K562 (cell line): ENCODE results near the gene TTLL8. TPM values are rescaled to one million over a fixed set of nuclear protein-coding genes. Genes with fewer than 3 reads are reported as not detected.

Experiments
- ATAC-seq: fragments of 200-7000 bp; cut with Tn5 transposase; 3 replicates; pipeline ENCODE4 v1.9.1; 2020; ENCODE audit warnings: moderate library complexity
- BruUV-seq: library from RNA; stranded (reverse); fragments of 400-500 nt; replicated peaks from 2 replicates; lab custom pipeline; 2021; lab: Mats Ljungman, UMichigan
- CTCF ChIA-PET: fragments of 300-600 bp; formaldehyde crosslinking; extraction: SDS; loops from one replicate; lab custom pipeline; 2021; ENCODE audit warnings: low intra/inter-chr PET ratio; lab: Yijun Ruan, JAX
- POLR2A ChIA-PET: fragments of 300-600, 350-650 bp; sonication (Branson Sonifier 250); formaldehyde crosslinking; extraction: SDS; loops from one replicate; lab custom pipeline; 2021; ENCODE audit warnings: antibody characterized with exemption, inconsistent platforms; lab: Yijun Ruan, JAX
- DNase-seq, 4 experiments: peaks; one replicate each; pipeline versions ENCODE4 v3.0.0 to v3.0.0-alpha.2; 2011 to 2018; ENCODE audit warnings: low spot score in 3 of 4, mixed read lengths in 3 of 4; ENCODE audit errors: extremely low read depth in 1 of 4
- FAIRE-seq: peaks from 2 replicates; lab custom pipeline; 2011; peaks lifted over from hg19 to GRCh38; lab: Jason Lieb, UNC
- H2AFZ ChIP-seq: 2 replicates; pipeline ENCODE4 v1.6.0; 2011; ENCODE audit warnings: low read depth, low read length, control low read depth, inconsistent platforms
- H3K27ac ChIP-seq: fragments of 200-600 bp; 3 replicates; pipeline ENCODE4 v1.8.0; 2011; ENCODE audit warnings: low read depth, mild to moderate bottlenecking, control low read depth, inconsistent platforms, low read length, moderate library complexity, mixed read lengths; ENCODE audit errors: extremely low read depth
- H3K27me3 ChIP-seq, 2 experiments: fragments of 300-600 bp in 1 of 2; 2 replicates in 1 of 2; 3 replicates in 1 of 2; pipeline versions ENCODE4 v1.6.0 to v1.8.0; 2011; ENCODE audit warnings: inconsistent platforms in 2 of 2, low read length in 2 of 2, mild to moderate bottlenecking in 1 of 2, mixed read lengths in 1 of 2, moderate library complexity in 1 of 2; ENCODE audit not compliant: control insufficient read depth in 2 of 2, insufficient read depth in 2 of 2
- H3K36me3 ChIP-seq: fragments of 300-600 bp; 3 replicates; pipeline ENCODE4 v1.8.0; 2011; ENCODE audit warnings: mild to moderate bottlenecking, low read length, inconsistent platforms; ENCODE audit not compliant: control insufficient read depth, insufficient read depth
- H3K4me1 ChIP-seq, 2 experiments: fragments of 200-600 bp in 1 of 2; replicated peaks in 1 of 2; 2 replicates in 1 of 2; 3 replicates in 1 of 2; pipeline versions ENCODE4 v1.5.1 to v1.8.0; 2011; ENCODE audit warnings: inconsistent platforms in 2 of 2, low read length in 2 of 2, mild to moderate bottlenecking in 1 of 2, mixed read lengths in 1 of 2, moderate library complexity in 1 of 2; ENCODE audit not compliant: control insufficient read depth in 2 of 2, insufficient read depth in 2 of 2
- H3K4me2 ChIP-seq: 2 replicates; pipeline ENCODE4 v1.6.1; 2011; ENCODE audit warnings: low read length, control low read depth, inconsistent platforms, mixed read lengths; ENCODE audit not compliant: insufficient read depth
- H3K4me3 ChIP-seq: fragments of 200-600 bp; sonication (generic), shearing (Covaris generic); 2 replicates; pipeline ENCODE4 v1.5.1; 2016; ENCODE audit warnings: control low read depth, inconsistent platforms
- H3K79me2 ChIP-seq: fragments of 200-600 bp; 3 replicates; pipeline ENCODE4 v1.8.0; 2011; ENCODE audit warnings: low read length, inconsistent platforms; ENCODE audit not compliant: control insufficient read depth, insufficient read depth
- H3K9ac ChIP-seq, 2 experiments: 2 replicates each; pipeline versions ENCODE4 v1.6.0 to v1.6.1; 2011; ENCODE audit warnings: low read depth in 2 of 2, low read length in 2 of 2, control low read depth in 1 of 2, inconsistent platforms in 1 of 2, mild to moderate bottlenecking in 1 of 2, mixed read lengths in 1 of 2; ENCODE audit not compliant: insufficient read depth in 1 of 2
- H3K9me1 ChIP-seq: one replicate; pipeline ENCODE4 v1.6.0; 2011; ENCODE audit warnings: inconsistent platforms, mild to moderate bottlenecking, low read length, moderate library complexity; ENCODE audit not compliant: control insufficient read depth, insufficient read depth
- H3K9me3 ChIP-seq: replicated peaks from 2 replicates; pipeline ENCODE4 v1.5.1; 2011; ENCODE audit warnings: low read depth, low read length, inconsistent platforms; ENCODE audit not compliant: control insufficient read depth, insufficient read depth
- H4K20me1 ChIP-seq: replicated peaks from 2 replicates; pipeline ENCODE4 v1.6.1; 2011; ENCODE audit warnings: low read length, inconsistent platforms, mixed read lengths; ENCODE audit not compliant: control insufficient read depth, insufficient read depth
- CBX8 ChIP-seq: fragments of 200-600 bp; sonication (generic); IDR thresholded peaks from 2 replicates; pipeline ENCODE4 v1.6.1; 2012; ENCODE audit warnings: borderline replicate concordance, mixed run types, low read depth, mild to moderate bottlenecking, moderate library complexity, mixed read lengths, low read length, control low read depth, inconsistent platforms; ENCODE audit not compliant: poor library complexity, severe bottlenecking; ENCODE audit errors: extremely low read depth
- FUS ChIP-seq: fragments of 200-400 bp; formaldehyde crosslinking; optimal IDR thresholded peaks from 2 replicates; pipeline ENCODE3; 2017; ENCODE audit warnings: low read depth, low read length
- GMEB1 ChIP-seq: fragments of 250-450 bp; sonication (Bioruptor Pico); IDR thresholded peaks from 2 replicates; pipeline ENCODE4 v1.4.0; 2020; ENCODE audit warnings: mild to moderate bottlenecking
- JUN ChIP-seq, 2 experiments: sonication (generic) in 1 of 2; formaldehyde crosslinking in 1 of 2; IDR thresholded peaks; 2 replicates each; pipeline versions ENCODE4 v1.6.1 to v1.8.0; 2012 to 2022; ENCODE audit warnings: borderline replicate concordance in 2 of 2, mild to moderate bottlenecking in 2 of 2, improper control_type of control experiment in 1 of 2, low read depth in 1 of 2, low read length in 1 of 2, missing genetic modification reagents in 1 of 2
- JUND ChIP-seq, 2 experiments: IDR thresholded peaks; 2 replicates in 1 of 2; 3 replicates in 1 of 2; pipeline ENCODE4 v1.6.1; 2011; ENCODE audit warnings: borderline replicate concordance in 2 of 2, low read depth in 2 of 2, low read length in 2 of 2, improper control_type of control experiment in 1 of 2, missing biosample characterization in 1 of 2, missing genetic modification characterization in 1 of 2, missing genetic modification reagents in 1 of 2
- PBX2 ChIP-seq, 2 experiments: IDR thresholded peaks in 1 of 2; conservative IDR thresholded peaks in 1 of 2; 2 replicates each; pipeline ENCODE4 v1.6.1; 2016; ENCODE audit warnings: low read depth in 2 of 2, mild to moderate bottlenecking in 1 of 2, missing compliant biosample characterization in 1 of 2, missing genetic modification characterization in 1 of 2, moderate library complexity in 1 of 2
- POLR3G ChIP-seq: IDR thresholded peaks from 2 replicates; pipeline ENCODE4 v1.6.1; 2011; ENCODE audit not compliant: insufficient read length, insufficient replicate concordance; ENCODE audit errors: extremely low read depth
- TCF3 ChIP-seq: sonication (generic); formaldehyde crosslinking; IDR thresholded peaks from 2 replicates; pipeline ENCODE4 v1.4.0; 2020; ENCODE audit warnings: mild to moderate bottlenecking, missing genetic modification reagents
- ZBTB43 ChIP-seq: sonication (generic); formaldehyde crosslinking; IDR thresholded peaks from 2 replicates; pipeline ENCODE4 v1.8.0; 2023; ENCODE audit warnings: mild to moderate bottlenecking, missing genetic modification reagents
- ZNF79 ChIP-seq: fragments of 250-450 bp; sonication (Bioruptor Pico); IDR thresholded peaks from 2 replicates; pipeline ENCODE4 v1.4.0; 2020; ENCODE audit warnings: low read depth, mild to moderate bottlenecking, moderate library complexity
- WGBS: fragments of 100-300 bp; shearing (Covaris generic); methylation state at CpG from one replicate; pipeline ENCODE4 v1.1.6; 2016; ENCODE audit warnings: low coverage, mixed read lengths; ENCODE audit not compliant: insufficient coverage; ENCODE audit errors: missing lambda C conversion rate; 5-methylcytosine and 5-hydroxymethylcytosine counted together
- in situ Hi-C: fragments of 300-500 bp; cut with MboI; formaldehyde crosslinking; loops from 4 replicates; pipeline ENCODE4 v1.15.0; 2018; ENCODE audit warnings: inconsistent platforms, mixed read lengths
- intact Hi-C: fragments of 100-400 bp; cut with micrococcal nuclease; formaldehyde crosslinking; loops from 2 replicates; pipeline ENCODE4 v1.14.2; 2022
- polyA plus RNA-seq, 8 experiments: library from polyadenylated mRNA; depleted of rRNA in 4 of 8; stranded (reverse) in 5 of 8; unstranded in 3 of 8; fragments of >200 nt; fragmentation: Nextera tagmentation in 2 of 8; fragmentation: Illumina TruSeq in 1 of 8; extraction: Ambion mirVana in 2 of 8; extraction: Trizol in 1 of 8; gene quantifications; 2 replicates each; pipeline versions ENCODE4 v1.2.1 to v1.2.3, GENCODE V29; 2011 to 2014; ENCODE audit warnings: inconsistent platforms in 1 of 8, missing spikeins in 1 of 8
- total RNA-seq, 7 experiments: library from RNA; depleted of rRNA in 6 of 7; stranded (reverse); fragments of >200 nt in 6 of 7; fragmentation: Illumina TruSeq in 2 of 7; extraction: Trizol in 2 of 7; gene quantifications; 2 replicates each; pipeline versions ENCODE4 v1.2.1 to v1.2.3, GENCODE V29; 2011 to 2021; ENCODE audit warnings: low replicate concordance in 1 of 7

Gene TTLL8
- total and polyA plus RNA-seq, 9 of the 15 experiments (the other 6 are each of a cell fraction or from before 2014, with no cell fraction given): not detected

GRCh38 chr22:50019316-50019715 lies 38.8 kb downstream of the TTLL8 start:
- ATAC-seq: no peak
- no peaks in the 10 kb centered on the region for H4K20me1 ChIP-seq
- no peaks in the 10 kb centered on the region for H3K9me1 ChIP-seq
- no peaks in the 10 kb centered on the region for H3K79me2 ChIP-seq
- BruUV-seq: no TSS peak
- H3K9ac ChIP-seq: no peak overlapping the region
- H3K4me1 ChIP-seq: peaks cover 0 to 25% of the 10 kb centered on the region in 2 experiments; a peak in 2 of 5 replicates
- in situ Hi-C loops (no loop called here), intact Hi-C loops (no loop called here)
- H2AFZ ChIP-seq: no peak overlapping the region
- FAIRE-seq: no peak
- H3K4me2 ChIP-seq: no peak overlapping the region
- DNase-seq: no peak
- ChIA-PET CTCF (no interaction called here), POLR2A (interaction anchor here (0.6 kb wide), 1 partner anchor 43 kb away, joined by 3 read pairs; no protein-coding TSS in a partner anchor)
- H3K27me3 ChIP-seq: peaks cover 0 to 21% of the 10 kb centered on the region in 2 experiments; a peak in 3 of 5 replicates
- H3K9me3 ChIP-seq: no peaks in the 10 kb centered on the region; the same call in 1 of the 2 replicates
- no peak overlapping the region for H3K4me3 ChIP-seq
- TF ChIP-seq JUN (IDR thresholded peaks at IDR 0.05; ENCODE audit: borderline replicate concordance, low read depth, low read length) (no peak), JUN (CRISPR knock-in tag; IDR thresholded peaks at IDR 0.05; ENCODE audit: borderline replicate concordance) (no peak), ZBTB43 (CRISPR knock-in tag) (no peak), TCF3 (CRISPR knock-in tag) (no peak), CBX8 (no peak), PBX2 (CRISPR knock-in tag; IDR thresholded peaks at IDR 0.05; ENCODE audit: low read depth) (no peak), PBX2 (tag; conservative IDR thresholded peaks at IDR 0.05; ENCODE audit: low read depth) (no peak), FUS (no peak), ZNF79 (CRISPR knock-in tag) (no peak), JUND (IDR thresholded peaks at IDR 0.05; ENCODE audit: borderline replicate concordance, low read depth, low read length) (no peak), JUND (tag; IDR thresholded peaks at IDR 0.05; ENCODE audit: borderline replicate concordance, low read depth, low read length) (no peak), POLR3G (no peak), GMEB1 (no peak)
- WGBS: 11% methylated on average over 3 of the region's 3 CpGs
- H3K27ac ChIP-seq: no peak overlapping the region
- no peaks in the 10 kb centered on the region for H3K36me3 ChIP-seq
